Measurements from ENCODE around the gene ACTR3.

ACTR3 gene

DNA sequence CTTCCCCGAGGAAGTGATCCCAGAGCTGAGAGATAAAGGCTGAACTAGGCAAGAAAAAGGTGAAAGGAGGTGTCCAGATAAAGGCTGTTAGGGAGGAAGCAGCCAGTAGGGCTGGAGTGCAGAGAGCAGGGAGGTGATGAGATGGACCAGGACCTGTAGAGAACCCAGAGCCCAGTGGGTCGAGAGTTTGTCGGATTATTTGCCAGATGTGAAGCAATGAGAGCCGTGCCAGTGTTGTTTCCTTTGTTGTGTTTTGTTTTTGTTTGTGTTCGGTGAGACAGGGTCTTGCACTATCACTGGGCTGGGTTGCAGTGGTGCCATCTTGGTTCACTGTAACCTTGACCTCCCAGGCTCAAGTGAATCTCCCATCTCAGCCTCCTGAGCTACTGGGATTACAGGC, 111.3 kb downstream of the ACTR3 start:
- Mint-ChIP-seq H3K4me3 (no peak overlapping the region), H3K9me3 (no peaks in the 10 kb centered on the region), H3K4me1 (peaks cover 5 to 9% of the 10 kb centered on the region in 2 donors), H3K27ac (no peak overlapping the region), H3K36me3 (peaks cover 6 to 15% of the 10 kb centered on the region in 2 donors), H3K27me3 (peaks cover 9 to 13% of the 10 kb centered on the region in 2 donors)
- DNase-seq (no peak), ATAC-seq (replicated peaks) (no peak)

- ATAC-seq (replicated peaks): no peak
- Mint-ChIP-seq H3K4me3 (no peak overlapping the region), H3K36me3 (peaks cover 6 to 15% of the 10 kb centered on the region in 2 donors), H3K27me3 (peaks cover 8 to 9% of the 10 kb centered on the region in 2 donors), H3K9me3 (no peaks in the 10 kb centered on the region), H3K4me1 (peaks cover 2 to 4% of the 10 kb centered on the region in 2 donors), H3K27ac (no peak overlapping the region)
- no peak for DNase-seq
Observed at GRCh38 chr2:114001937-114002336, 112.0 kb downstream of the ACTR3 start.

- ATAC-seq (replicated peaks): no peak
- Mint-ChIP-seq H3K27ac (no peak overlapping the region), H3K9me3 (no peaks in the 10 kb centered on the region), H3K27me3 (peaks cover 5 to 15% of the 10 kb centered on the region in 2 donors), H3K4me3 (no peak overlapping the region), H3K4me1 (no peaks in the 10 kb centered on the region), H3K36me3 (peaks cover 5 to 18% of the 10 kb centered on the region in 2 donors)
- DNase-seq: no peak
Observed at GRCh38 chr2:114005110-114005783, 115.4 kb downstream of the ACTR3 start.

GRCh38 chr2:114006460-114006859, 116.6 kb downstream of the ACTR3 start:
- ATAC-seq (replicated peaks): no peak
- Mint-ChIP-seq H3K27me3 (peaks cover 5 to 15% of the 10 kb centered on the region in 2 donors), H3K36me3 (peaks cover 2 to 13% of the 10 kb centered on the region in 2 donors), H3K27ac (no peak overlapping the region), H3K9me3 (no peaks in the 10 kb centered on the region), H3K4me1 (no peaks in the 10 kb centered on the region), H3K4me3 (no peak overlapping the region)
- no peak for DNase-seq

- no peak for ATAC-seq (replicated peaks)
- no peak overlapping the region for H3K4me3 Mint-ChIP-seq
- H3K4me1 Mint-ChIP-seq: no peaks in the 10 kb centered on the region
- H3K27me3 Mint-ChIP-seq: peaks cover 5 to 15% of the 10 kb centered on the region in 2 donors
- peaks cover 2 to 13% of the 10 kb centered on the region in 2 donors for H3K36me3 Mint-ChIP-seq
- no peak for DNase-seq
- H3K27ac Mint-ChIP-seq: no peak overlapping the region
- no peaks in the 10 kb centered on the region for H3K9me3 Mint-ChIP-seq
Observed at GRCh38 chr2:114007436-114007835, 117.5 kb downstream of the ACTR3 start.

- H3K36me3 Mint-ChIP-seq: peaks cover 2 to 9% of the 10 kb centered on the region in 2 donors
- no peak overlapping the region for H3K4me3 Mint-ChIP-seq
- H3K27ac Mint-ChIP-seq: no peak overlapping the region
- peaks cover 5 to 15% of the 10 kb centered on the region in 2 donors for H3K27me3 Mint-ChIP-seq
- H3K4me1 Mint-ChIP-seq: no peaks in the 10 kb centered on the region
- H3K9me3 Mint-ChIP-seq: no peaks in the 10 kb centered on the region
- no peak for ATAC-seq (replicated peaks)
- no peak for DNase-seq
Observed at GRCh38 chr2:114008720-114009119, 118.8 kb downstream of the ACTR3 start.

DNA sequence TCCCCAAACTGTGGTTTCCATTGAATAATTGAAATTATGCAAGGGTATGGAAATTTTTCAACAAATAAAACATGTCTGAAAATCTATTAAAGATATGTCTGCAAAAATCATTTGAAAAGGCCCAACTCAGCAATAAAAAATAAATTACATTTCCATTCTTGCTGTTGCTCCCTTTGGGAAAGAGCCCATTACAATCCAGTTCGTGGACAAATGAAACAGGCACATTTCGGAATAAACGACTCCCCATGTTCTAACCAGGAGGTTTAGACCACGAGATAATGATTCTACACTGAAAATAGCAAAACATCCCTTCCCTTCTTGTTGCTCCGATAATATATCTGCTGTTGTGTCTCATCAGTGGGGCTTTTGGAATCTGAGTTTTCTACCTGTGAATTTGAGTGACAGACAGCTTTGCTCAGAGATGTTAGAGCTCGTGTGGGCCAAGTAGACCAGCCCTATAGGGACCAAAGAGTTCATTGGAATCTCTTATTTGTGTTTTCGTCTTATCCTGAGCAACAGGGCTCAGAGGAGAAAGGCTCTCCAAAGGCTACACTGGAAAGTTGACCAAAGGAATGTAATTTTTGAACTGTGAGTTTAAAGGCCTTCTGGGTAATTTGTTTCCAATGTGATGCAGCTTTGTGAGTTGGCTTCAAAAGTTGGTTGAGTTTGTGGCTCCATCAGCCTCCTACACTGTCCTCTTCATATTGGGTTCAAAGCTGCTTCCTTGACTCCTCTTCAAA, 119.5 kb downstream of the ACTR3 start:
- Mint-ChIP-seq H3K27me3 (peaks cover 5 to 12% of the 10 kb centered on the region in 2 donors), H3K36me3 (peaks cover 2 to 6% of the 10 kb centered on the region in 2 donors), H3K4me1 (no peaks in the 10 kb centered on the region), H3K27ac (no peak overlapping the region), H3K4me3 (no peak overlapping the region), H3K9me3 (peaks cover 0 to 3% of the 10 kb centered on the region in 2 donors)
- no peak for DNase-seq
- ATAC-seq (replicated peaks): no peak

DNA sequence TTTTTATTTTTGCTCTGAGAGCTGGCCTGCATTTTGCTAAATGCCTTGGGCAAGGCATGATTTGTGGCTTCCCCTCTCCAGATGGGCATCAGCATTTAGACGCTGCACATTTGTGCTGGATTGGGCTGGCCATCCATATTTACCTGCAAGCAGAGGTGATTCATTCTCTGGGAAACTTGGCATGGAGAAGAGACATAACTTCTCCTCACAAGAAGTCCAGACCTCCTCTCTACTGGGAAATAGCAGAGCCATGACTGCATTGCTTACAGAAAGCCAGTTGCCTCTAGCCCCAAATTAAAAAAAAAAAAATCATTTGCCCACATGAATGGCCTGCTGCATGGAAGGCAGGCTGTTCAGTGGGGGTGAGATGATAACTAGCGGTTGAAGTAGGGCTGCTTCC, 120.1 kb downstream of the ACTR3 start:
- Mint-ChIP-seq H3K4me1 (no peaks in the 10 kb centered on the region), H3K36me3 (peaks cover 2 to 3% of the 10 kb centered on the region in 2 donors), H3K27me3 (peaks cover 5 to 6% of the 10 kb centered on the region in 2 donors), H3K27ac (no peak overlapping the region), H3K9me3 (peaks cover 0 to 3% of the 10 kb centered on the region in 2 donors), H3K4me3 (no peak overlapping the region)
- DNase-seq (no peak), ATAC-seq (replicated peaks) (no peak)

- H3K36me3 Mint-ChIP-seq: peaks cover 2 to 3% of the 10 kb centered on the region in 2 donors
- no peaks in the 10 kb centered on the region for H3K4me1 Mint-ChIP-seq
- H3K9me3 Mint-ChIP-seq: peaks cover 0 to 3% of the 10 kb centered on the region in 2 donors
- ATAC-seq (replicated peaks): no peak
- peaks cover 12% of the 10 kb centered on the region in 2 donors for H3K27me3 Mint-ChIP-seq
- H3K4me3 Mint-ChIP-seq: no peak overlapping the region
- H3K27ac Mint-ChIP-seq: no peak overlapping the region
- DNase-seq: no peak
Observed at GRCh38 chr2:114011713-114012112, 121.8 kb downstream of the ACTR3 start.
